GM11168 (cell line): ENCODE results near the gene AMIGO2.

ENCODE experiments used
- in situ Hi-C: fragments of 300-500 bp; cut with MboI; formaldehyde crosslinking; loops from one replicate; pipeline ENCODE4 v1.12.0; 2022; ENCODE audit warnings: low sequenced_read_pairs; ENCODE audit not compliant: unreplicated experiment

AMIGO2 gene

GRCh38 chr12:47099610-47100009 is 19.9 kb upstream of the AMIGO2 start:
- in situ Hi-C loops = no loop called here

GRCh38 chr12:47098099-47098498 is 18.3 kb upstream of the AMIGO2 start:
- in situ Hi-C loops = no loop called here

- in situ Hi-C loops = no loop called here
Observed at GRCh38 chr12:47097276-47097896, 17.6 kb upstream of the AMIGO2 start.

- in situ Hi-C loops = no loop called here
Observed at GRCh38 chr12:47095446-47096236, 15.9 kb upstream of the AMIGO2 start.

- in situ Hi-C loops = no loop called here
Observed at GRCh38 chr12:47094804-47095203, 15.0 kb upstream of the AMIGO2 start.

- in situ Hi-C loops = no loop called here
Observed at GRCh38 chr12:47091009-47091408, 11.2 kb upstream of the AMIGO2 start.

- in situ Hi-C loops = no loop called here
Observed at GRCh38 chr12:47088021-47088944, 8.5 kb upstream of the AMIGO2 start.

GRCh38 chr12:47087088-47087688 is 7.4 kb upstream of the AMIGO2 start:
- in situ Hi-C loops = no loop called here

GRCh38 chr12:47085815-47086252 is 6.1 kb upstream of the AMIGO2 start:
- in situ Hi-C loops = no loop called here

- in situ Hi-C loops = no loop called here
Observed at GRCh38 chr12:47084172-47084571, 4.4 kb upstream of the AMIGO2 start.

- in situ Hi-C loops = no loop called here
Observed at GRCh38 chr12:47082796-47083621, 3.2 kb upstream of the AMIGO2 start.

- in situ Hi-C loops = no loop called here
Observed at GRCh38 chr12:47082283-47082682, 2.5 kb upstream of the AMIGO2 start.

GRCh38 chr12:47080725-47081502 is 1.2 kb upstream of the AMIGO2 start:
- in situ Hi-C loops = no loop called here

- in situ Hi-C loops = no loop called here
Observed at GRCh38 chr12:47079981-47080724, 394 bp upstream of the AMIGO2 start.

- in situ Hi-C loops = no loop called here
Observed at GRCh38 chr12:47078733-47079467, 859 bp downstream of the AMIGO2 start.

- in situ Hi-C loops = no loop called here
Observed at GRCh38 chr12:47078086-47078395, 1.7 kb downstream of the AMIGO2 start.

GRCh38 chr12:47077206-47078085 is 2.3 kb downstream of the AMIGO2 start:
- in situ Hi-C loops = no loop called here
